Measurements from ENCODE around the gene LEFTY2.

LEFTY2 gene

GRCh38 chr1:225974454-225974853, 33.4 kb upstream of the LEFTY2 start:
- TF ChIP-seq CTCF (IDR thresholded peaks at IDR 0.05; ENCODE audit: insufficient read depth, low read length) = no peak
- no peak for TF ChIP-seq SPI1 (IDR thresholded peaks at IDR 0.05; ENCODE audit: borderline replicate concordance, low read depth)
- no peak for TF ChIP-seq REST (IDR thresholded peaks at IDR 0.05; ENCODE audit: insufficient replicate concordance, low read depth)
- no peak for TF ChIP-seq POLR2AphosphoS5 (IDR thresholded peaks at IDR 0.05; ENCODE audit: low read depth)
- TF ChIP-seq GABPA (IDR thresholded peaks at IDR 0.05; ENCODE audit: low read depth) = no peak
- Histone ChIP-seq H3K4me3 (replicated peaks; ENCODE audit: insufficient read depth, low read length) (no peak overlapping the region), H3K27ac (replicated peaks) (no peak overlapping the region), H3K27me3 (ENCODE audit: insufficient read depth, poor library complexity, severe bottlenecking) (no peaks in the 10 kb centered on the region)
- no peak for DNase-seq (ENCODE audit: low read depth in 1 of 2, low spot score in 1 of 2)

- TF ChIP-seq SPI1 (IDR thresholded peaks at IDR 0.05; ENCODE audit: borderline replicate concordance, low read depth) = no peak
- TF ChIP-seq POLR2AphosphoS5 (IDR thresholded peaks at IDR 0.05; ENCODE audit: low read depth) = no peak
- TF ChIP-seq CTCF (IDR thresholded peaks at IDR 0.05; ENCODE audit: insufficient read depth, low read length) = no peak
- no peak for TF ChIP-seq REST (IDR thresholded peaks at IDR 0.05; ENCODE audit: insufficient replicate concordance, low read depth)
- TF ChIP-seq GABPA (IDR thresholded peaks at IDR 0.05; ENCODE audit: low read depth) = no peak
- DNase-seq (ENCODE audit: low read depth in 1 of 2, low spot score in 1 of 2) = no peak
- no peak overlapping the region for H3K27ac ChIP-seq (replicated peaks)
These were observed 32.1 kb upstream of the LEFTY2 start for GRCh38 chr1:225973158-225973557.

GRCh38 chr1:225972344-225973152, 31.5 kb upstream of the LEFTY2 start:
- no peak overlapping the region for H3K4me3 ChIP-seq (replicated peaks; ENCODE audit: insufficient read depth, low read length)
- H3K27ac ChIP-seq (replicated peaks) = no peak overlapping the region

More at GRCh38 chr1:225973158-225973557, 32.1 kb upstream of the LEFTY2 start:
- no peak overlapping the region for H3K4me3 ChIP-seq (replicated peaks; ENCODE audit: insufficient read depth, low read length)
- no peaks in the 10 kb centered on the region for H3K27me3 ChIP-seq (ENCODE audit: insufficient read depth, poor library complexity, severe bottlenecking)

More at GRCh38 chr1:225972344-225973152, 31.5 kb upstream of the LEFTY2 start:
- no peaks in the 10 kb centered on the region for H3K27me3 ChIP-seq (ENCODE audit: insufficient read depth, poor library complexity, severe bottlenecking)
- DNase-seq (ENCODE audit: low read depth in 1 of 2, low spot score in 1 of 2) = no peak
- TF ChIP-seq GABPA (IDR thresholded peaks at IDR 0.05; ENCODE audit: low read depth) (no peak), CTCF (IDR thresholded peaks at IDR 0.05; ENCODE audit: insufficient read depth, low read length) (no peak), REST (IDR thresholded peaks at IDR 0.05; ENCODE audit: insufficient replicate concordance, low read depth) (no peak), POLR2AphosphoS5 (IDR thresholded peaks at IDR 0.05; ENCODE audit: low read depth) (no peak), SPI1 (IDR thresholded peaks at IDR 0.05; ENCODE audit: borderline replicate concordance, low read depth) (no peak)
